HepG2 (cell line): ENCODE measurements around the gene VAMP4. TPM values are rescaled to one million over a fixed set of nuclear protein-coding genes. Genes with fewer than 3 reads are reported as not detected.

Experiments used
- ATAC-seq: fragments of 200-7000 bp; cut with Tn5 transposase; 3 replicates; pipeline ENCODE4 v1.9.1; 2020; ENCODE audit warnings: mild to moderate bottlenecking, moderate library complexity
- BruUV-seq: library from RNA; stranded (reverse); fragments of 400-500 nt; replicated peaks from 2 replicates; lab custom pipeline; 2021; lab: Mats Ljungman, UMichigan
- CTCF ChIA-PET: fragments of 300-600 bp; formaldehyde crosslinking; extraction: SDS; loops from one replicate; lab custom pipeline; 2021; ENCODE audit warnings: low total read pairs, inconsistent platforms, low intra/inter-chr PET ratio; lab: Yijun Ruan, JAX
- POLR2A ChIA-PET: fragments of 350-600 bp; sonication (Branson Sonifier 250); formaldehyde crosslinking; loops from one replicate; lab custom pipeline; 2020; ENCODE audit warnings: antibody characterized with exemption, inconsistent platforms; lab: Yijun Ruan, JAX
- DNase-seq: peaks from one replicate; pipeline ENCODE4 v3.0.0-alpha.2; 2015; ENCODE audit warnings: low spot score
- FAIRE-seq: peaks from 3 replicates; lab custom pipeline; 2011; peaks lifted over from hg19 to GRCh38; lab: Jason Lieb, UNC
- H2AFZ ChIP-seq: one replicate; pipeline ENCODE4 v1.6.1; 2011; ENCODE audit warnings: low read length, inconsistent platforms
- H3K27ac ChIP-seq: fragments of 300-600 bp; 3 replicates; pipeline ENCODE4 v1.8.0; 2011; ENCODE audit warnings: mixed run types, mild to moderate bottlenecking, mixed read lengths, low read length, inconsistent platforms; ENCODE audit not compliant: insufficient read depth; ENCODE audit errors: extremely low read length
- H3K27me3 ChIP-seq, 2 experiments: fragments of 200-600 bp in 1 of 2; 2 replicates in 1 of 2; 3 replicates in 1 of 2; pipeline versions ENCODE4 v1.6.0 to v1.8.0; 2011; ENCODE audit warnings: low read length in 2 of 2, mild to moderate bottlenecking in 2 of 2, moderate library complexity in 2 of 2, inconsistent platforms in 1 of 2; ENCODE audit not compliant: insufficient read depth in 2 of 2, control insufficient read depth in 1 of 2
- H3K36me3 ChIP-seq, 2 experiments: fragments of 200-600 bp in 1 of 2; replicated peaks in 1 of 2; 2 replicates in 1 of 2; 3 replicates in 1 of 2; pipeline versions ENCODE4 v1.5.1 to v1.8.0; 2011; ENCODE audit warnings: low read length in 2 of 2, inconsistent platforms in 1 of 2; ENCODE audit not compliant: insufficient read depth in 2 of 2, control insufficient read depth in 1 of 2
- H3K4me1 ChIP-seq: 2 replicates; pipeline ENCODE4 v1.5.1; 2012; ENCODE audit warnings: low read length, inconsistent platforms; ENCODE audit not compliant: insufficient read depth
- H3K4me2 ChIP-seq: 2 replicates; pipeline ENCODE4 v1.6.0; 2011; ENCODE audit warnings: low read depth, low read length, inconsistent platforms
- H3K4me3 ChIP-seq, 3 experiments: fragments of 200-600 bp in 1 of 3; sonication (generic), shearing (Covaris generic) in 1 of 3; replicated peaks in 1 of 3; 2 replicates each; pipeline ENCODE4 v1.5.1; 2011 to 2016; ENCODE audit warnings: low read length in 3 of 3, inconsistent platforms in 2 of 3, low read depth in 2 of 3, mild to moderate bottlenecking in 2 of 3, control low read depth in 1 of 3, mixed read lengths in 1 of 3; ENCODE audit not compliant: insufficient read depth in 1 of 3
- H3K79me2 ChIP-seq: one replicate; pipeline ENCODE4 v1.6.1; 2011; ENCODE audit warnings: low read length, inconsistent platforms; ENCODE audit not compliant: insufficient read depth
- H3K9ac ChIP-seq: 2 replicates; pipeline ENCODE4 v1.6.0; 2011; ENCODE audit warnings: mild to moderate bottlenecking, low read depth, low read length, inconsistent platforms; ENCODE audit not compliant: insufficient read depth
- H3K9me3 ChIP-seq: 2 replicates; pipeline ENCODE4 v1.5.1; 2012; ENCODE audit warnings: mild to moderate bottlenecking, low read length
- H4K20me1 ChIP-seq: 2 replicates; pipeline ENCODE4 v1.6.0; 2011; ENCODE audit warnings: inconsistent platforms, mild to moderate bottlenecking, low read length, moderate library complexity; ENCODE audit not compliant: insufficient read depth
- ASH2L ChIP-seq: fragments of 300-600, 200-600 bp; sonication (generic); IDR thresholded peaks from 2 replicates; pipeline ENCODE4 v1.7.0; 2017; ENCODE audit warnings: low read depth, mild to moderate bottlenecking, moderate library complexity, mixed read lengths, low read length; ENCODE audit not compliant: insufficient read length
- FOXC1 ChIP-seq: sonication (generic); formaldehyde crosslinking; IDR thresholded peaks from 2 replicates; pipeline ENCODE4 v1.8.0; 2022; ENCODE audit warnings: mild to moderate bottlenecking, missing genetic modification reagents, borderline replicate concordance
- HMG20A ChIP-seq: IDR thresholded peaks from 2 replicates; pipeline ENCODE4 v1.6.1; 2016; ENCODE audit warnings: borderline replicate concordance
- KAT8 ChIP-seq: IDR thresholded peaks from 2 replicates; pipeline ENCODE4 v1.6.1; 2016; ENCODE audit warnings: missing genetic modification reagents, missing compliant biosample characterization
- KLF12 ChIP-seq: sonication (generic); formaldehyde crosslinking; IDR thresholded peaks from 2 replicates; pipeline ENCODE4 v1.4.0; 2020; ENCODE audit warnings: missing genetic modification reagents, borderline replicate concordance
- MAFF ChIP-seq: IDR thresholded peaks from 2 replicates; pipeline ENCODE4 v1.6.1; 2011; ENCODE audit warnings: low read depth, low read length, improper control_type of control experiment
- MEF2D ChIP-seq: sonication (generic); formaldehyde crosslinking; IDR thresholded peaks from 2 replicates; pipeline ENCODE4 v1.5.1; 2020; ENCODE audit warnings: mild to moderate bottlenecking, missing genetic modification reagents
- RARA ChIP-seq: IDR thresholded peaks from 2 replicates; pipeline ENCODE4 v1.6.1; 2016; ENCODE audit warnings: missing genetic modification reagents, missing compliant biosample characterization
- SATB2 ChIP-seq: sonication (generic); formaldehyde crosslinking; IDR thresholded peaks from 2 replicates; pipeline ENCODE4 v1.5.0; 2020; ENCODE audit warnings: missing genetic modification reagents
- SMAD9 ChIP-seq: sonication (generic); formaldehyde crosslinking; IDR thresholded peaks from 2 replicates; pipeline ENCODE4 v1.5.1; 2020; ENCODE audit warnings: mild to moderate bottlenecking, missing genetic modification reagents
- ZFP62 ChIP-seq: sonication (generic); formaldehyde crosslinking; IDR thresholded peaks from 2 replicates; pipeline ENCODE4 v1.4.0; 2020; ENCODE audit warnings: missing genetic modification reagents
- ZNF232 ChIP-seq: sonication (generic); formaldehyde crosslinking; IDR thresholded peaks from 2 replicates; pipeline ENCODE4 v1.4.0; 2020; ENCODE audit warnings: missing genetic modification reagents, borderline replicate concordance
- ZNF484 ChIP-seq: sonication (generic); formaldehyde crosslinking; IDR thresholded peaks from 2 replicates; pipeline ENCODE4 v1.5.1; 2020; ENCODE audit warnings: mild to moderate bottlenecking, low read depth, missing genetic modification reagents, borderline replicate concordance
- ZNF619 ChIP-seq: sonication (generic); formaldehyde crosslinking; IDR thresholded peaks from 2 replicates; pipeline ENCODE4 v1.4.0; 2020; ENCODE audit warnings: mild to moderate bottlenecking, missing genetic modification reagents
- ZNF713 ChIP-seq: sonication (generic); formaldehyde crosslinking; IDR thresholded peaks from 2 replicates; pipeline ENCODE4 v1.4.0; 2020; ENCODE audit warnings: mild to moderate bottlenecking, missing genetic modification reagents
- ZNF747 ChIP-seq: sonication (generic); formaldehyde crosslinking; IDR thresholded peaks from 2 replicates; pipeline ENCODE4 v1.8.1; 2023; ENCODE audit warnings: missing genetic modification reagents, mild to moderate bottlenecking, borderline replicate concordance
- WGBS: methylation state at CpG from one replicate; pipeline ENCODE4 v1.1.6; 2017; ENCODE audit warnings: low lambda C conversion rate; 5-methylcytosine and 5-hydroxymethylcytosine counted together
- in situ Hi-C: cut with HindIII; loops from 2 replicates; pipeline ENCODE4 v1.10.0; 2017; ENCODE audit warnings: low pct_unique_long_range_greater_than_20kb; ENCODE audit not compliant: extremely low pct_ligation_motif_present
- intact Hi-C: fragments of 100-400 bp; cut with micrococcal nuclease; formaldehyde crosslinking; loops from one replicate; pipeline ENCODE4 v1.10.0; 2022; ENCODE audit not compliant: unreplicated experiment
- polyA plus RNA-seq, 8 experiments: library from polyadenylated mRNA; depleted of rRNA in 3 of 8; stranded (reverse) in 7 of 8; unstranded in 1 of 8; fragments of >200 nt; fragmentation: Illumina TruSeq in 4 of 8; extraction: Trizol in 4 of 8; gene quantifications; 2 replicates each; pipeline versions ENCODE4 v1.2.1 to v1.2.3, GENCODE V29; 2011 to 2016; ENCODE audit warnings: low read depth in 4 of 8, missing spikeins in 1 of 8, mixed read lengths in 1 of 8; ENCODE audit not compliant: insufficient read depth in 1 of 8
- total RNA-seq, 5 experiments: library from RNA; depleted of rRNA; stranded (reverse); fragments of >200 nt; fragmentation: Illumina TruSeq; extraction: Trizol; gene quantifications; 2 replicates each; pipeline ENCODE4 v1.2.3, GENCODE V29; 2016; ENCODE audit warnings: low read depth in 1 of 5
- TF ChIP-seq, protein P1 (sequence below): sonication (generic); formaldehyde crosslinking; IDR thresholded peaks from 2 replicates; pipeline ENCODE4 v1.8.0; 2022; ENCODE audit warnings: mild to moderate bottlenecking, missing genetic modification reagents, moderate library complexity
- TF ChIP-seq, protein P2 (sequence below): sonication (generic); formaldehyde crosslinking; IDR thresholded peaks from 2 replicates; pipeline ENCODE4 v1.8.0; 2022; ENCODE audit warnings: missing genetic modification reagents, mild to moderate bottlenecking, borderline replicate concordance
- TF ChIP-seq, protein P3 (sequence below): sonication (generic); formaldehyde crosslinking; IDR thresholded peaks from 2 replicates; pipeline ENCODE4 v1.5.0; 2020; ENCODE audit warnings: mild to moderate bottlenecking, missing genetic modification reagents

The VAMP4 gene
- total and polyA plus RNA-seq, 2 of the 13 experiments (the other 11 are each of a cell fraction or from before 2014, with no cell fraction given) = 1.4 to 2.0 TPM

- no peak overlapping the region for H3K9ac ChIP-seq
- FAIRE-seq (no peak), DNase-seq (no peak), ATAC-seq (no peak)
- intact Hi-C loops = no loop called here
- H3K27me3 ChIP-seq = peaks cover 0 to 3% of the 10 kb centered on the region in 2 experiments; a peak in 1 of 5 replicates
- H3K9me3 ChIP-seq = no peaks in the 10 kb centered on the region
- BruUV-seq = no TSS peak
- H4K20me1 ChIP-seq = no peaks in the 10 kb centered on the region
- no peak overlapping the region for H3K4me3 ChIP-seq
- H3K4me1 ChIP-seq = no peaks in the 10 kb centered on the region
- H2AFZ ChIP-seq = no peak overlapping the region
- CTCF ChIA-PET = no interaction called here
- no peaks in the 10 kb centered on the region for H3K36me3 ChIP-seq
- POLR2A ChIA-PET = no interaction called here
- 23% methylated on average over 3 of the region's 4 CpGs for WGBS
- H3K27ac ChIP-seq = no peak overlapping the region
- TF ChIP-seq ZNF713 (CRISPR knock-in tag) = no peak
- TF ChIP-seq RARA (CRISPR knock-in tag) = no peak
- TF ChIP-seq ZFP62 (CRISPR knock-in tag) = no peak
- no peak for TF ChIP-seq SATB2
- TF ChIP-seq, protein P1, sequence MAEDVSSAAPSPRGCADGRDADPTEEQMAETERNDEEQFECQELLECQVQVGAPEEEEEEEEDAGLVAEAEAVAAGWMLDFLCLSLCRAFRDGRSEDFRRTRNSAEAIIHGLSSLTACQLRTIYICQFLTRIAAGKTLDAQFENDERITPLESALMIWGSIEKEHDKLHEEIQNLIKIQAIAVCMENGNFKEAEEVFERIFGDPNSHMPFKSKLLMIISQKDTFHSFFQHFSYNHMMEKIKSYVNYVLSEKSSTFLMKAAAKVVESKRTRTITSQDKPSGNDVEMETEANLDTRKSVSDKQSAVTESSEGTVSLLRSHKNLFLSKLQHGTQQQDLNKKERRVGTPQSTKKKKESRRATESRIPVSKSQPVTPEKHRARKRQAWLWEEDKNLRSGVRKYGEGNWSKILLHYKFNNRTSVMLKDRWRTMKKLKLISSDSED (CRISPR knock-in tag) = no peak
- TF ChIP-seq MAFF = no peak
- TF ChIP-seq, protein P2, sequence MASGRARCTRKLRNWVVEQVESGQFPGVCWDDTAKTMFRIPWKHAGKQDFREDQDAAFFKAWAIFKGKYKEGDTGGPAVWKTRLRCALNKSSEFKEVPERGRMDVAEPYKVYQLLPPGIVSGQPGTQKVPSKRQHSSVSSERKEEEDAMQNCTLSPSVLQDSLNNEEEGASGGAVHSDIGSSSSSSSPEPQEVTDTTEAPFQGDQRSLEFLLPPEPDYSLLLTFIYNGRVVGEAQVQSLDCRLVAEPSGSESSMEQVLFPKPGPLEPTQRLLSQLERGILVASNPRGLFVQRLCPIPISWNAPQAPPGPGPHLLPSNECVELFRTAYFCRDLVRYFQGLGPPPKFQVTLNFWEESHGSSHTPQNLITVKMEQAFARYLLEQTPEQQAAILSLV (CRISPR knock-in tag) = no peak
- TF ChIP-seq ZNF619 (CRISPR knock-in tag) = no peak
- no peak for TF ChIP-seq KAT8 (CRISPR knock-in tag)
- TF ChIP-seq HMG20A = no peak
- TF ChIP-seq ZNF484 = no peak
- TF ChIP-seq MEF2D = no peak
- TF ChIP-seq KLF12 (CRISPR knock-in tag) = no peak
- TF ChIP-seq ZNF232 (CRISPR knock-in tag) = no peak
- TF ChIP-seq ZNF747 = no peak
- TF ChIP-seq SMAD9 = no peak
- TF ChIP-seq, protein P3, sequence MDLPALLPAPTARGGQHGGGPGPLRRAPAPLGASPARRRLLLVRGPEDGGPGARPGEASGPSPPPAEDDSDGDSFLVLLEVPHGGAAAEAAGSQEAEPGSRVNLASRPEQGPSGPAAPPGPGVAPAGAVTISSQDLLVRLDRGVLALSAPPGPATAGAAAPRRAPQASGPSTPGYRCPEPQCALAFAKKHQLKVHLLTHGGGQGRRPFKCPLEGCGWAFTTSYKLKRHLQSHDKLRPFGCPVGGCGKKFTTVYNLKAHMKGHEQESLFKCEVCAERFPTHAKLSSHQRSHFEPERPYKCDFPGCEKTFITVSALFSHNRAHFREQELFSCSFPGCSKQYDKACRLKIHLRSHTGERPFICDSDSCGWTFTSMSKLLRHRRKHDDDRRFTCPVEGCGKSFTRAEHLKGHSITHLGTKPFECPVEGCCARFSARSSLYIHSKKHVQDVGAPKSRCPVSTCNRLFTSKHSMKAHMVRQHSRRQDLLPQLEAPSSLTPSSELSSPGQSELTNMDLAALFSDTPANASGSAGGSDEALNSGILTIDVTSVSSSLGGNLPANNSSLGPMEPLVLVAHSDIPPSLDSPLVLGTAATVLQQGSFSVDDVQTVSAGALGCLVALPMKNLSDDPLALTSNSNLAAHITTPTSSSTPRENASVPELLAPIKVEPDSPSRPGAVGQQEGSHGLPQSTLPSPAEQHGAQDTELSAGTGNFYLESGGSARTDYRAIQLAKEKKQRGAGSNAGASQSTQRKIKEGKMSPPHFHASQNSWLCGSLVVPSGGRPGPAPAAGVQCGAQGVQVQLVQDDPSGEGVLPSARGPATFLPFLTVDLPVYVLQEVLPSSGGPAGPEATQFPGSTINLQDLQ (CRISPR knock-in tag) = no peak
- no peak for TF ChIP-seq ASH2L
- TF ChIP-seq FOXC1 (CRISPR knock-in tag) = no peak
- TF ChIP-seq, all 625 proteins: peak for 0
- in situ Hi-C loops = no loop called here
- no peak overlapping the region for H3K4me2 ChIP-seq
- no peaks in the 10 kb centered on the region for H3K79me2 ChIP-seq
Observed at GRCh38 chr1:171663854-171664575, 77.8 kb downstream of the VAMP4 start.
